Fibroblast of pulmonary artery (primary cell): ENCODE measurements around the gene LCN1.
"Not testable (repeated sequence)": the region's sequence is repeated elsewhere in the genome, so short reads cannot be mapped to it uniquely, and the experiment has no call there.

ENCODE experiments used
- DNase-seq: peaks from one replicate; pipeline ENCODE4 v3.0.0-alpha.2; 2010; ENCODE audit warnings: low read depth
- H3K4me3 ChIP-seq: replicated peaks from 2 replicates; pipeline ENCODE4 v1.5.1; 2011; ENCODE audit warnings: low read depth, mild to moderate bottlenecking, control low read depth, low read length, moderate library complexity
- CTCF ChIP-seq: IDR thresholded peaks from 2 replicates; pipeline ENCODE4 v1.5.1; 2011; ENCODE audit warnings: mild to moderate bottlenecking, control low read depth, low read length, inconsistent platforms; ENCODE audit errors: missing control alignments

The LCN1 gene

GRCh38 chr9:135513351-135513846, 7.8 kb upstream of the LCN1 start:
- H3K4me3 ChIP-seq: no peak overlapping the region
- no peak for TF ChIP-seq CTCF
- no peak for DNase-seq

- H3K4me3 ChIP-seq, DNase-seq: not testable (repeated sequence)
These were observed 7.3 kb upstream of the LCN1 start for GRCh38 chr9:135513906-135514305.

GRCh38 chr9:135514342-135515082, 6.7 kb upstream of the LCN1 start:
- DNase-seq: no peak
- no peak for TF ChIP-seq CTCF
- no peak overlapping the region for H3K4me3 ChIP-seq

GRCh38 chr9:135515083-135515951, 5.9 kb upstream of the LCN1 start:
- DNase-seq: no peak
- TF ChIP-seq CTCF: no peak
- H3K4me3 ChIP-seq: no peak overlapping the region

- no peak for TF ChIP-seq CTCF
- H3K4me3 ChIP-seq: no peak overlapping the region
- DNase-seq: no peak
These were observed 4.9 kb upstream of the LCN1 start for GRCh38 chr9:135516132-135516860.

GRCh38 chr9:135517407-135517822, 3.8 kb upstream of the LCN1 start:
- TF ChIP-seq CTCF: no peak
- no peak overlapping the region for H3K4me3 ChIP-seq
- DNase-seq: no peak
